ENCODE results near the gene GSN.

GRCh38 chr9:121266906-121267650 is 884 bp upstream of the GSN start:
- TF ChIP-seq CTCF (IDR thresholded peaks at IDR 0.05 in 4 of 5, conservative IDR thresholded peaks at IDR 0.05 in 1 of 5) (no peak), POLR2A (IDR thresholded peaks at IDR 0.05) (no peak)
